ENCODE results near the gene DUS1L. TPM values are rescaled to one million over a fixed set of nuclear protein-coding genes. Genes with fewer than 3 reads are reported as not detected.

The DUS1L gene
- total RNA-seq, 1 donor from 2014 or later = 18.8 TPM

Other genes with a start within 250 kb of the DUS1L start
- gene MCRIP1, start 232.5 kb downstream of the DUS1L start, total RNA-seq = 86.4 TPM
- not detected for gene PPP1R27, start 230.8 kb downstream of the DUS1L start, total RNA-seq
- gene P4HB, start 205.3 kb downstream of the DUS1L start, total RNA-seq = 66.0 TPM
- 22.4 TPM for gene ARHGDIA, start 194.5 kb downstream of the DUS1L start, total RNA-seq
- 92.1 TPM for gene ALYREF, start 174.2 kb downstream of the DUS1L start, total RNA-seq
- 60.3 TPM for gene ANAPC11, start 174.1 kb downstream of the DUS1L start, total RNA-seq
- 1.2 TPM for gene NPB, start 163.6 kb downstream of the DUS1L start, total RNA-seq
- 28.9 TPM for gene PCYT2, start 154.4 kb downstream of the DUS1L start, total RNA-seq
- gene SIRT7, start 147.6 kb downstream of the DUS1L start, total RNA-seq = 8.6 TPM
- 13.9 TPM for gene MAFG, start 138.1 kb downstream of the DUS1L start, total RNA-seq
- gene PYCR1, start 128.5 kb downstream of the DUS1L start, total RNA-seq = 15.9 TPM
- gene MYADML2, start 118.6 kb downstream of the DUS1L start, total RNA-seq = 0.41 TPM
- gene NOTUM, start 104.6 kb downstream of the DUS1L start, total RNA-seq = under 0.01 TPM
- gene ASPSCR1, start 88.2 kb downstream of the DUS1L start, total RNA-seq = 13.5 TPM
- 31.0 TPM for gene CENPX, start 42.9 kb downstream of the DUS1L start, total RNA-seq
- 14.3 TPM for gene LRRC45, start 42.5 kb downstream of the DUS1L start, total RNA-seq
- 110 TPM for gene RAC3, start 34.1 kb downstream of the DUS1L start, total RNA-seq
- 25.7 TPM for gene DCXR, start 28.1 kb downstream of the DUS1L start, total RNA-seq
- 21.2 TPM for gene RFNG, start 14.0 kb downstream of the DUS1L start, total RNA-seq
- gene GPS1, start 13.9 kb downstream of the DUS1L start, total RNA-seq = 73.8 TPM
- 92.1 TPM for gene FASN, start 32.4 kb upstream of the DUS1L start, total RNA-seq
- 17.1 TPM for gene CCDC57, start 147.0 kb upstream of the DUS1L start, total RNA-seq
- 2.0 TPM for gene SLC16A3, start 163.2 kb upstream of the DUS1L start, total RNA-seq
- 22.8 TPM for gene CSNK1D, start 207.9 kb upstream of the DUS1L start, total RNA-seq